Measurements from ENCODE around the gene KPNA6. TPM values are rescaled to one million over a fixed set of nuclear protein-coding genes. Genes with fewer than 3 reads are reported as not detected.

Gene KPNA6
- total and polyA plus RNA-seq, 3 donors from 2014 or later = 56.5 to 107 (median 64.6) TPM

DNA sequence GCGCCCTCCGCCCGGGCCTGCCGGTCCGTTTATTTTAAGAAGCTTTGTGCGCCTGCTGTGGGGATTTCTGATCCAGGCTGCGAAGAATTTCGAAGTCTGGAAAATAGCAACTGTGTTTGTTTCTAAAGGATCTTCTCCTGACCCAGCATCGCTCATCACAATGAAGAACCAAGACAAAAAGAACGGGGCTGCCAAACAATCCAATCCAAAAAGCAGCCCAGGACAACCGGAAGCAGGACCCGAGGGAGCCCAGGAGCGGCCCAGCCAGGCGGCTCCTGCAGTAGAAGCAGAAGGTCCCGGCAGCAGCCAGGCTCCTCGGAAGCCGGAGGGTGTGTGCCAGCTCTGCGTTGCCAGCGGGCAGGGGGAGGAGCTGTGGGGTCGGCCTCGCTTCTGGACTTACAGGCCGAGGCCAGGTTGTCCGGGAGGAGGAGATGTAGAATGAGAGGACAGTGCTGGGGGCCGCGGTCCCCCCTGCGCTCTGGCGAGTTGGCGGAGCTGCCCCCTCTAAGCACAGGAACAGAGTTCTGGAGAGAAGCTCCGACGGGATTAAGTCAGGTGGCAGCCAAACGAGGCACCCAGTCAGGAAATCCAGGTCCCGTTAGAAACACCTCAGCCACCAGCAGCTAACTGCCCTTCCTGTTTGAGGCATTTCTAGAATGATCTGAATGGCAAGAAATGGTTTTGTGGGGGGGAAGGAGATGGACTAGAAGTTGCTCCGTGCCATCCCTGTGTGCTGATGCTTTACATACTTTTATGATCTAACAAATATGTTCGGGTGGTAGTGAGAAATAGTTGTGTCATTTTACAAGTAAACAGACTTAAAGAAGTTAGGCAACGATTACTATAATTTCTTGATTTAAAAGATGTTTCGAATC lies 72.6 kb downstream of the KPNA6 start:
- Histone ChIP-seq H3K27me3 (no peaks in the 10 kb centered on the region), H3K9me3 (no peaks in the 10 kb centered on the region), H3K27ac (peak overlapping the region; percentile 92 to 96), H3K36me3 (ENCODE audit: low read depth, missing control alignments) (no peaks in the 10 kb centered on the region), H3K4me1 (peaks cover 30% of the 10 kb centered on the region), H3K4me3 (peak overlapping the region; percentile 65 to 66)
- peak; percentile 67 for DNase-seq
- WGBS, 2 donors = 4 to 11% methylated on average over 10 to 36 of the region's 36 CpGs
- TF ChIP-seq, protein P1, sequence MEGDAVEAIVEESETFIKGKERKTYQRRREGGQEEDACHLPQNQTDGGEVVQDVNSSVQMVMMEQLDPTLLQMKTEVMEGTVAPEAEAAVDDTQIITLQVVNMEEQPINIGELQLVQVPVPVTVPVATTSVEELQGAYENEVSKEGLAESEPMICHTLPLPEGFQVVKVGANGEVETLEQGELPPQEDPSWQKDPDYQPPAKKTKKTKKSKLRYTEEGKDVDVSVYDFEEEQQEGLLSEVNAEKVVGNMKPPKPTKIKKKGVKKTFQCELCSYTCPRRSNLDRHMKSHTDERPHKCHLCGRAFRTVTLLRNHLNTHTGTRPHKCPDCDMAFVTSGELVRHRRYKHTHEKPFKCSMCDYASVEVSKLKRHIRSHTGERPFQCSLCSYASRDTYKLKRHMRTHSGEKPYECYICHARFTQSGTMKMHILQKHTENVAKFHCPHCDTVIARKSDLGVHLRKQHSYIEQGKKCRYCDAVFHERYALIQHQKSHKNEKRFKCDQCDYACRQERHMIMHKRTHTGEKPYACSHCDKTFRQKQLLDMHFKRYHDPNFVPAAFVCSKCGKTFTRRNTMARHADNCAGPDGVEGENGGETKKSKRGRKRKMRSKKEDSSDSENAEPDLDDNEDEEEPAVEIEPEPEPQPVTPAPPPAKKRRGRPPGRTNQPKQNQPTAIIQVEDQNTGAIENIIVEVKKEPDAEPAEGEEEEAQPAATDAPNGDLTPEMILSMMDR (IDR thresholded peaks at IDR 0.05) = no peak
- no peak for TF ChIP-seq POLR2A (IDR thresholded peaks at IDR 0.05)
- intact Hi-C loops (cut with DNase I; ENCODE audit: low total_unique reads) = no loop called here

DNA sequence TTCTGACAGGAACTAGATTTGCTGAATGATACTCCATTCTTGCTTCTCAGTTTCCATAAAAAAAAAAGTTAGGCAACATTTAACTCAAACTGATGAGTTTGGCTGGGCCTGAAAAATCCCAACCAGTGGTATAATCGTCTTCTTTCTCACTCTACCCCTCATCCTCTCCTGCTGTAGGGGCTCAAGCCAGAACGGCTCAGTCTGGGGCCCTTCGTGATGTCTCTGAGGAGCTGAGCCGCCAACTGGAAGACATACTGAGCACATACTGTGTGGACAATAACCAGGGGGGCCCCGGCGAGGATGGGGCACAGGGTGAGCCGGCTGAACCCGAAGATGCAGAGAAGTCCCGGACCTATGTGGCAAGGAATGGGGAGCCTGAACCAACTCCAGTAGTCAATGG lies 73.2 kb downstream of the KPNA6 start:
- intact Hi-C loops (cut with DNase I; ENCODE audit: low total_unique reads) = no loop called here
- peak overlapping the region; percentile 92 to 96 for H3K27ac ChIP-seq
- H3K36me3 ChIP-seq (ENCODE audit: low read depth, missing control alignments) = no peaks in the 10 kb centered on the region
- TF ChIP-seq, protein P1 (IDR thresholded peaks at IDR 0.05) = no peak
- TF ChIP-seq POLR2A (IDR thresholded peaks at IDR 0.05) = no peak
- no peaks in the 10 kb centered on the region for H3K27me3 ChIP-seq
- H3K4me3 ChIP-seq = peak overlapping the region; percentile 65 to 66
- no peak for DNase-seq
- no peaks in the 10 kb centered on the region for H3K9me3 ChIP-seq
- peaks cover 30% of the 10 kb centered on the region for H3K4me1 ChIP-seq
- 37 to 41% methylated on average over 9 of the region's 9 CpGs for WGBS, 2 donors

DNA sequence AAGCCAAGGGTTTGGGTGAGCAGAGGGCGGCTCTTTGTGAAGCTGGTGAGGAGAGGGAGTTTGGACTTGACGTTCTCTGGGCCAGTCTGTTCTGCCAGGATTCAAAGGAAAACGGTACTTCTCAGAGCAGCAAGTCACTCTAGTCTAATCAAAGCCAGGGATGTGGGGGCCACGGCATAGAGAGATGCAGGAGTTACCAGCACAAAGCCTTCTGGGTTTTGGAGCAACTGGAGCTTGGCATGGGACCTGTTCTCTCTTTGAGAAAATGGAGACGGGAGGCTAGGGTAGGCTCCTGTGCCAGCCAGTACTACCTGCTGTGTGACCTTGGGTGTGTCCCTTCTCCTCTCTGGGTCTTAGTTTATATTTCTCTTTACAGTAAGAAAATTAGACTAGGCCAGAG lies 73.7 kb downstream of the KPNA6 start:
- no peaks in the 10 kb centered on the region for H3K9me3 ChIP-seq
- H3K27ac ChIP-seq = peak overlapping the region in 1 of 2 donors; percentile 96

DNA sequence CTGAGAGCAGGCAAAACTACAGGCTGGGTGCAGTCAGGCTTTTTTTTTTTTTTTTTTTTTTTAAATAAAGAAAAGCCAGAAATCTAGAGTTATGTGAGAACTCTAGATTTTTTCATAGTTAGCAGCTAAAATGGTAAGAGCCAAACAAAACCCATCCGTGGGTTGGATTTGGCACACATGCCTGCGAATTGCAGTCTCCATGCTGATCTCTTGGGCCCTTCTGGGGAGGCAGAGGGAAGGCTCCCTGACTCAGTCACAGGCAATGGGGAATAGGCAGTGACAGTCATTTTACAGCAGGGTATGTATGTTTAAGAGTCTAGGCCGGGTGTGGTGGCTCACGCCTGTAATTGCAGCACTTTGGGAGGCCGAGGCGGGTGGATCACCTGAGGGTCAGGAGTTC lies 74.2 kb downstream of the KPNA6 start:
- H3K4me3 ChIP-seq = no peak overlapping the region

More for the DNA sequence above, 73.7 kb downstream of the KPNA6 start:
- DNase-seq = no peak
- H3K4me1 ChIP-seq = peaks cover 30% of the 10 kb centered on the region
- 13 to 33% methylated on average over 5 of the region's 5 CpGs for WGBS, 2 donors
- H3K27me3 ChIP-seq = no peaks in the 10 kb centered on the region
- no peak for TF ChIP-seq POLR2A (IDR thresholded peaks at IDR 0.05)
- TF ChIP-seq, protein P1 (IDR thresholded peaks at IDR 0.05) = no peak
- H3K36me3 ChIP-seq (ENCODE audit: low read depth, missing control alignments) = no peaks in the 10 kb centered on the region
- H3K4me3 ChIP-seq = no peak overlapping the region
- intact Hi-C loops (cut with DNase I; ENCODE audit: low total_unique reads) = no loop called here

More for the DNA sequence above, 74.2 kb downstream of the KPNA6 start:
- no peak for DNase-seq
- WGBS, 2 donors = 69 to 86% methylated on average over 6 of the region's 6 CpGs
- Histone ChIP-seq H3K27ac (no peak overlapping the region), H3K9me3 (no peaks in the 10 kb centered on the region), H3K36me3 (ENCODE audit: low read depth, missing control alignments) (no peaks in the 10 kb centered on the region), H3K27me3 (no peaks in the 10 kb centered on the region), H3K4me1 (peaks cover 30% of the 10 kb centered on the region)
- TF ChIP-seq POLR2A (IDR thresholded peaks at IDR 0.05) = no peak
- TF ChIP-seq, protein P1 (IDR thresholded peaks at IDR 0.05) = no peak
- intact Hi-C loops (cut with DNase I; ENCODE audit: low total_unique reads) = no loop called here
